Measurements from ENCODE around the gene METTL5.
"Not testable (repeated sequence)": the region's sequence is repeated elsewhere in the genome, so short reads cannot be mapped to it uniquely, and the experiment has no call there.

METTL5 gene

GRCh38 chr2:169824373-169825333 lies at the start of gene METTL5:
METTL5 (minus strand) TSS chr2:169824905; CDS start chr2:169824597, 308 bp downstream.
- H3K36me3 ChIP-seq (ENCODE audit: insufficient read depth, low read length): 0 out of 2 replicates have a peak, but pooled peaks cover 5% of the 10 kb centered on the region
- no peaks in the 10 kb centered on the region for H3K9me3 ChIP-seq (ENCODE audit: control insufficient read depth, insufficient read depth, low read length)
- peaks cover 6% of the 10 kb centered on the region; the same call in 1 of the 2 replicates for H3K4me1 ChIP-seq (ENCODE audit: insufficient read depth, low read length)

GRCh38 chr2:169871994-169872393 lies 47.3 kb upstream of the METTL5 start:
- no peak overlapping the region for H3K9ac ChIP-seq (ENCODE audit: low read depth, low read length)
- H3K4me1 ChIP-seq (ENCODE audit: insufficient read depth, low read length): peaks cover 9% of the 10 kb centered on the region; the same call in 1 of the 2 replicates
- H3K36me3 ChIP-seq (ENCODE audit: insufficient read depth, low read length): no peaks in the 10 kb centered on the region
- H3K9me3 ChIP-seq (ENCODE audit: control insufficient read depth, insufficient read depth, low read length): no peaks in the 10 kb centered on the region

More at GRCh38 chr2:169824373-169825333, at the start of gene METTL5:
- H3K9ac ChIP-seq (ENCODE audit: low read depth, low read length): peak within 1 kb of the TSS; percentile 93

- H3K9me3 ChIP-seq (ENCODE audit: control insufficient read depth, insufficient read depth, low read length); H3K4me1 ChIP-seq (ENCODE audit: insufficient read depth, low read length); H3K9ac ChIP-seq (ENCODE audit: low read depth, low read length); H3K36me3 ChIP-seq (ENCODE audit: insufficient read depth, low read length): not testable (repeated sequence)
Observed at GRCh38 chr2:169871369-169871768, 46.7 kb upstream of the METTL5 start.

GRCh38 chr2:169868951-169869350 lies 44.2 kb upstream of the METTL5 start:
- Histone ChIP-seq H3K9ac (ENCODE audit: low read depth, low read length) (no peak overlapping the region), H3K9me3 (ENCODE audit: control insufficient read depth, insufficient read depth, low read length) (no peaks in the 10 kb centered on the region), H3K36me3 (ENCODE audit: insufficient read depth, low read length) (no peaks in the 10 kb centered on the region), H3K4me1 (ENCODE audit: insufficient read depth, low read length) (peaks cover 9% of the 10 kb centered on the region; the same call in 1 of the 2 replicates)

GRCh38 chr2:169867579-169867978 lies 42.9 kb upstream of the METTL5 start:
- Histone ChIP-seq H3K36me3 (ENCODE audit: insufficient read depth, low read length) (no peaks in the 10 kb centered on the region), H3K4me1 (ENCODE audit: insufficient read depth, low read length) (peaks cover 9% of the 10 kb centered on the region; the same call in 1 of the 2 replicates), H3K9ac (ENCODE audit: low read depth, low read length) (no peak overlapping the region), H3K9me3 (ENCODE audit: control insufficient read depth, insufficient read depth, low read length) (no peaks in the 10 kb centered on the region)

- H3K4me1 ChIP-seq (ENCODE audit: insufficient read depth, low read length); H3K9me3 ChIP-seq (ENCODE audit: control insufficient read depth, insufficient read depth, low read length); H3K9ac ChIP-seq (ENCODE audit: low read depth, low read length); H3K36me3 ChIP-seq (ENCODE audit: insufficient read depth, low read length): not testable (repeated sequence)
Observed at GRCh38 chr2:169866230-169866629, 41.5 kb upstream of the METTL5 start.

GRCh38 chr2:169865492-169865891 lies 40.8 kb upstream of the METTL5 start:
- Histone ChIP-seq H3K9ac (ENCODE audit: low read depth, low read length) (no peak overlapping the region), H3K36me3 (ENCODE audit: insufficient read depth, low read length) (no peaks in the 10 kb centered on the region), H3K4me1 (ENCODE audit: insufficient read depth, low read length) (peaks cover 9% of the 10 kb centered on the region; the same call in 1 of the 2 replicates), H3K9me3 (ENCODE audit: control insufficient read depth, insufficient read depth, low read length) (no peaks in the 10 kb centered on the region)

- H3K9ac ChIP-seq (ENCODE audit: low read depth, low read length): no peak overlapping the region
- H3K9me3 ChIP-seq (ENCODE audit: control insufficient read depth, insufficient read depth, low read length): no peaks in the 10 kb centered on the region
- no peaks in the 10 kb centered on the region for H3K36me3 ChIP-seq (ENCODE audit: insufficient read depth, low read length)
- peaks cover 5% of the 10 kb centered on the region; the same call in 1 of the 2 replicates for H3K4me1 ChIP-seq (ENCODE audit: insufficient read depth, low read length)
Observed at GRCh38 chr2:169862816-169863215, 38.1 kb upstream of the METTL5 start.

GRCh38 chr2:169860149-169860548 lies 35.4 kb upstream of the METTL5 start:
- H3K4me1 ChIP-seq (ENCODE audit: insufficient read depth, low read length): no peaks in the 10 kb centered on the region; the same call in 1 of the 2 replicates
- no peaks in the 10 kb centered on the region for H3K36me3 ChIP-seq (ENCODE audit: insufficient read depth, low read length)
- no peaks in the 10 kb centered on the region for H3K9me3 ChIP-seq (ENCODE audit: control insufficient read depth, insufficient read depth, low read length)
- no peak overlapping the region for H3K9ac ChIP-seq (ENCODE audit: low read depth, low read length)

GRCh38 chr2:169859423-169859822 lies 34.7 kb upstream of the METTL5 start:
- Histone ChIP-seq H3K4me1 (ENCODE audit: insufficient read depth, low read length) (no peaks in the 10 kb centered on the region; the same call in 1 of the 2 replicates), H3K36me3 (ENCODE audit: insufficient read depth, low read length) (no peaks in the 10 kb centered on the region), H3K9ac (ENCODE audit: low read depth, low read length) (no peak overlapping the region), H3K9me3 (ENCODE audit: control insufficient read depth, insufficient read depth, low read length) (no peaks in the 10 kb centered on the region)

- not testable (repeated sequence) for H3K4me1 ChIP-seq (ENCODE audit: insufficient read depth, low read length); H3K9ac ChIP-seq (ENCODE audit: low read depth, low read length); H3K9me3 ChIP-seq (ENCODE audit: control insufficient read depth, insufficient read depth, low read length); H3K36me3 ChIP-seq (ENCODE audit: insufficient read depth, low read length)
Observed at GRCh38 chr2:169855281-169856258, 30.9 kb upstream of the METTL5 start.

- Histone ChIP-seq H3K4me1 (ENCODE audit: insufficient read depth, low read length) (no peaks in the 10 kb centered on the region), H3K9ac (ENCODE audit: low read depth, low read length) (no peak overlapping the region), H3K36me3 (ENCODE audit: insufficient read depth, low read length) (no peaks in the 10 kb centered on the region), H3K9me3 (ENCODE audit: control insufficient read depth, insufficient read depth, low read length) (no peaks in the 10 kb centered on the region)
Observed at GRCh38 chr2:169853041-169853668, 28.4 kb upstream of the METTL5 start.

- Histone ChIP-seq H3K9ac (ENCODE audit: low read depth, low read length) (no peak overlapping the region), H3K9me3 (ENCODE audit: control insufficient read depth, insufficient read depth, low read length) (no peaks in the 10 kb centered on the region), H3K36me3 (ENCODE audit: insufficient read depth, low read length) (no peaks in the 10 kb centered on the region), H3K4me1 (ENCODE audit: insufficient read depth, low read length) (no peaks in the 10 kb centered on the region)
Observed at GRCh38 chr2:169849710-169850109, 25.0 kb upstream of the METTL5 start.

All from ES-I3 (cell line).